Neural cell (in vitro differentiated cells): Measurements from ENCODE around the gene ARAP2. TPM values are rescaled to one million over a fixed set of nuclear protein-coding genes. Genes with fewer than 3 reads are reported as not detected.

Experiments
- H2AFZ ChIP-seq: fragments of 200-600, 300-800 bp; sonication (generic), shearing (Covaris generic); 2 replicates; pipeline ENCODE4 v1.6.0; 2014; ENCODE audit warnings: low read depth, mild to moderate bottlenecking, antibody characterized with exemption, low read length, moderate library complexity
- H3F3A ChIP-seq: fragments of 200-600 bp; shearing (Covaris generic); 2 replicates; pipeline ENCODE4 v1.6.1; 2016; ENCODE audit warnings: mild to moderate bottlenecking, moderate library complexity, mixed read lengths, antibody characterized with exemption, low read length; ENCODE audit not compliant: insufficient read depth, poor library complexity, severe bottlenecking
- H3K27ac ChIP-seq: fragments of 200-600, 300-800 bp; sonication (generic), shearing (Covaris generic); 2 replicates; pipeline ENCODE4 v1.5.1; 2014; ENCODE audit warnings: mild to moderate bottlenecking, low read length, moderate library complexity
- H3K27me3 ChIP-seq: fragments of 300-800, 200-600 bp; sonication (generic), shearing (Covaris generic); 2 replicates; pipeline ENCODE4 v1.6.0; 2014; ENCODE audit warnings: mild to moderate bottlenecking, low read depth, low read length, moderate library complexity; ENCODE audit not compliant: insufficient read depth
- H3K36me3 ChIP-seq: fragments of 300-800, 200-600 bp; sonication (generic), shearing (Covaris generic); 2 replicates; pipeline ENCODE4 v1.5.1; 2014; ENCODE audit warnings: mild to moderate bottlenecking, antibody characterized with exemption, low read length, moderate library complexity; ENCODE audit not compliant: insufficient read depth
- H3K4me2 ChIP-seq: fragments of 300-800, 200-600 bp; sonication (generic), shearing (Covaris generic); 2 replicates; pipeline ENCODE4 v1.6.0; 2014; ENCODE audit warnings: mild to moderate bottlenecking, low read length
- H3K4me3 ChIP-seq: fragments of 300-800, 200-600 bp; sonication (generic), shearing (Covaris generic); 2 replicates; pipeline ENCODE4 v1.5.1; 2014; ENCODE audit warnings: mild to moderate bottlenecking, low read length, moderate library complexity
- H3K79me2 ChIP-seq: fragments of 200-600 bp; shearing (Covaris generic); replicated peaks from 2 replicates; pipeline ENCODE4 v1.6.0; 2014; ENCODE audit warnings: mild to moderate bottlenecking, low read length, moderate library complexity; ENCODE audit not compliant: insufficient read depth
- H3K9ac ChIP-seq: fragments of 300-800, 200-600 bp; sonication (generic), shearing (Covaris generic); 2 replicates; pipeline ENCODE4 v1.6.1; 2016; ENCODE audit warnings: mild to moderate bottlenecking, low read length, mixed read lengths
- H3K9me2 ChIP-seq: fragments of 200-600 bp; shearing (Covaris generic); 2 replicates; pipeline ENCODE4 v1.6.1; 2016; ENCODE audit warnings: mild to moderate bottlenecking, low read length, mixed read lengths; ENCODE audit not compliant: insufficient read depth
- H3K9me3 ChIP-seq: fragments of 200-600, 300-800 bp; sonication (generic), shearing (Covaris generic); 2 replicates; pipeline ENCODE4 v1.6.1; 2016; ENCODE audit warnings: mild to moderate bottlenecking, mixed run types, low read length, moderate library complexity, mixed read lengths
- H4K20me1 ChIP-seq: fragments of 200-600 bp; shearing (Covaris generic); 2 replicates; pipeline ENCODE4 v1.6.1; 2016; ENCODE audit warnings: mild to moderate bottlenecking, mixed run types; ENCODE audit not compliant: insufficient read depth
- EP300 ChIP-seq: fragments of 450-650 bp; conservative IDR thresholded peaks from 2 replicates; pipeline ENCODE4 v1.6.1; 2014; ENCODE audit warnings: antibody characterized with exemption, mild to moderate bottlenecking, moderate library complexity; ENCODE audit not compliant: poor library complexity, severe bottlenecking
- EZH2 ChIP-seq: fragments of 200-600, 300-800 bp; shearing (Covaris generic), sonication (generic); IDR thresholded peaks from 2 replicates; pipeline ENCODE4 v1.6.1; 2014; ENCODE audit warnings: antibody characterized with exemption, low read length, borderline replicate concordance, mild to moderate bottlenecking; ENCODE audit not compliant: insufficient read depth, poor library complexity, severe bottlenecking
- MXI1 ChIP-seq: fragments of 450-650 bp; conservative IDR thresholded peaks from 2 replicates; pipeline ENCODE4 v1.6.1; 2014; ENCODE audit warnings: antibody characterized with exemption, mild to moderate bottlenecking; ENCODE audit not compliant: poor library complexity, severe bottlenecking
- POLR2AphosphoS5 ChIP-seq: IDR thresholded peaks from 2 replicates; pipeline ENCODE4 v1.6.1; 2012
- RAD21 ChIP-seq: fragments of 450-650 bp; conservative IDR thresholded peaks from 2 replicates; pipeline ENCODE4 v1.6.1; 2014; ENCODE audit warnings: antibody characterized with exemption, mild to moderate bottlenecking, moderate library complexity
- REST ChIP-seq: IDR thresholded peaks from 2 replicates; pipeline ENCODE4 v1.6.1; 2012; ENCODE audit warnings: borderline replicate concordance
- SMC3 ChIP-seq: fragments of 450-650 bp; conservative IDR thresholded peaks from 2 replicates; pipeline ENCODE4 v1.6.1; 2014; ENCODE audit warnings: antibody characterized with exemption, mild to moderate bottlenecking, moderate library complexity; ENCODE audit not compliant: poor library complexity
- TAF1 ChIP-seq: IDR thresholded peaks from 2 replicates; pipeline ENCODE4 v1.6.1; 2012; ENCODE audit warnings: low read depth
- polyA plus RNA-seq: library from polyadenylated mRNA; depleted of rRNA; stranded (reverse); fragments of >200 nt; gene quantifications from 2 replicates; pipeline ENCODE4 v1.2.3, GENCODE V29; 2014
- TF ChIP-seq, protein P1 (sequence below): fragments of 450-650 bp; IDR thresholded peaks from 2 replicates; pipeline ENCODE4 v1.5.1; 2014; ENCODE audit warnings: antibody characterized with exemption, mild to moderate bottlenecking, moderate library complexity; ENCODE audit not compliant: poor library complexity, severe bottlenecking

Gene ARAP2
- polyA plus RNA-seq, 1 donor from 2014 or later = 2.1 TPM

DNA sequence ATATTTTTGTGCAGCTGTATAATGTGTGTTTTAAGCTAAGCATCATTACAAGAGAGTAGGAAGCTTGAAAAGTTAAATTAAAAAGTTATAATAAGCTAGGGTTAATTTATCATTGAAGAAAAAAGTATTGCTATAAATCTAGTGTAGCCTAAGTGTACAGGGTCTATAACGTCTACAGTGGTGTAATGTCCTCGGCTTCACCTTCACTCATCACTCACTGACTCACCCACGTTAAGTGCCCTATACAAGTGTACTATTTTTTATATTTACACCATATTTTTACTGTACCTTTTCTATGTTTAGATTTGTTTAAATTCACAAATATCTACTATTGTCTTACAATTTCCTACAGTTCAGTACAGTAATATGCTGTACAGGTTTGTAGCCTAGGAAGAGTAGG lies 23.5 kb downstream of the ARAP2 start:
- no peaks in the 10 kb centered on the region for H3K9me2 ChIP-seq
- H3K27me3 ChIP-seq = no peaks in the 10 kb centered on the region
- TF ChIP-seq EP300 = no peak
- no peak for TF ChIP-seq RAD21
- no peak for TF ChIP-seq SMC3
- TF ChIP-seq POLR2AphosphoS5 = no peak
- TF ChIP-seq MXI1 = no peak
- no peak for TF ChIP-seq TAF1
- TF ChIP-seq EZH2 = no peak
- TF ChIP-seq, protein P1, sequence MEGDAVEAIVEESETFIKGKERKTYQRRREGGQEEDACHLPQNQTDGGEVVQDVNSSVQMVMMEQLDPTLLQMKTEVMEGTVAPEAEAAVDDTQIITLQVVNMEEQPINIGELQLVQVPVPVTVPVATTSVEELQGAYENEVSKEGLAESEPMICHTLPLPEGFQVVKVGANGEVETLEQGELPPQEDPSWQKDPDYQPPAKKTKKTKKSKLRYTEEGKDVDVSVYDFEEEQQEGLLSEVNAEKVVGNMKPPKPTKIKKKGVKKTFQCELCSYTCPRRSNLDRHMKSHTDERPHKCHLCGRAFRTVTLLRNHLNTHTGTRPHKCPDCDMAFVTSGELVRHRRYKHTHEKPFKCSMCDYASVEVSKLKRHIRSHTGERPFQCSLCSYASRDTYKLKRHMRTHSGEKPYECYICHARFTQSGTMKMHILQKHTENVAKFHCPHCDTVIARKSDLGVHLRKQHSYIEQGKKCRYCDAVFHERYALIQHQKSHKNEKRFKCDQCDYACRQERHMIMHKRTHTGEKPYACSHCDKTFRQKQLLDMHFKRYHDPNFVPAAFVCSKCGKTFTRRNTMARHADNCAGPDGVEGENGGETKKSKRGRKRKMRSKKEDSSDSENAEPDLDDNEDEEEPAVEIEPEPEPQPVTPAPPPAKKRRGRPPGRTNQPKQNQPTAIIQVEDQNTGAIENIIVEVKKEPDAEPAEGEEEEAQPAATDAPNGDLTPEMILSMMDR = no peak
- TF ChIP-seq REST = no peak
- no peaks in the 10 kb centered on the region for H4K20me1 ChIP-seq
- H3F3A ChIP-seq = no peaks in the 10 kb centered on the region
- no peaks in the 10 kb centered on the region for H3K9me3 ChIP-seq
- no peaks in the 10 kb centered on the region for H3K36me3 ChIP-seq
- H3K79me2 ChIP-seq = no peaks in the 10 kb centered on the region
- H2AFZ ChIP-seq = no peak overlapping the region
- H3K27ac ChIP-seq = no peak overlapping the region
- H3K4me2 ChIP-seq = no peak overlapping the region
- no peak overlapping the region for H3K9ac ChIP-seq
- no peak overlapping the region for H3K4me3 ChIP-seq

- Histone ChIP-seq H3K79me2 (no peaks in the 10 kb centered on the region), H3K36me3 (no peaks in the 10 kb centered on the region), H3F3A (no peaks in the 10 kb centered on the region), H3K27me3 (no peaks in the 10 kb centered on the region), H3K9me3 (no peaks in the 10 kb centered on the region), H3K4me3 (no peak overlapping the region), H3K9ac (no peak overlapping the region), H3K4me2 (no peak overlapping the region), H3K27ac (no peak overlapping the region), H2AFZ (no peak overlapping the region), H3K9me2 (no peaks in the 10 kb centered on the region), H4K20me1 (no peaks in the 10 kb centered on the region)
- TF ChIP-seq EP300 (no peak), RAD21 (no peak), MXI1 (no peak), TAF1 (no peak), SMC3 (no peak), EZH2 (no peak), REST (no peak), POLR2AphosphoS5 (no peak)
- TF ChIP-seq, protein P1 = no peak
Observed at GRCh38 chr4:36218121-36218520, 26.2 kb downstream of the ARAP2 start.
